ENCODE data around the gene VTI1A. TPM values are rescaled to one million over a fixed set of nuclear protein-coding genes. Genes with fewer than 3 reads are reported as not detected.

The VTI1A gene
- total and polyA plus RNA-seq, 7 donors, result 10.8 to 80.3 (median 36.8) TPM

DNA sequence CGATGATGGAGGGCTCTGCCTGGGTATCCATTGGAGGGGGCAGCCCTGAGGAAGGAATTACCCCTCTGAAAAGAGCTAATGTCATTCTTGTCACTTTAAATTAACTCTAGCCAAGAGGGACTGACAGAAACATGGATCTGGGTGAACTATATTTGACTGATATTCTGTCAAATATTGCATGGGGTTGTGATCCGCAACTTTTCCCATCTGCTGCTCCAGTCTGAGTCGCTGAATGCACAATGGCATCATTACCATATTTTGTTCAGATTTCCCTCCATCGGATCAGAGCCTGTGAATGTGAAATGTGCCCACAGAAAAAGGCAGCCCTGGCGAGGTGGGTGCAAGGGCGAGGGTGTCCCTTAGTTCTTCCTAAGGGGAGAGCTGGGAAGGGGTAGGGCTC is 402.5 kb downstream of the VTI1A start:
- H3K36me3 ChIP-seq, result no peaks in the 10 kb centered on the region
- WGBS, 2 donors, result 97 to 98% methylated on average over 6 of the region's 6 CpGs
- no peaks in the 10 kb centered on the region for H3K4me1 ChIP-seq
- no peak overlapping the region for H3K27ac ChIP-seq
- no peak for DNase-seq
- no peak overlapping the region for H3K4me3 ChIP-seq
- H3K27me3 ChIP-seq, result no peaks in the 10 kb centered on the region
- intact Hi-C loops (cut with DNase I), result no loop called here
- H3K9me3 ChIP-seq, result peaks cover 0 to 13% (median 9%) of the 10 kb centered on the region in 4 donors
- TF ChIP-seq POLR2A (IDR thresholded peaks at IDR 0.05) (no peak), EP300 (IDR thresholded peaks at IDR 0.05) (no peak), POLR2AphosphoS5 (IDR thresholded peaks at IDR 0.05) (no peak), CTCF (IDR thresholded peaks at IDR 0.05) (no peak)

DNA sequence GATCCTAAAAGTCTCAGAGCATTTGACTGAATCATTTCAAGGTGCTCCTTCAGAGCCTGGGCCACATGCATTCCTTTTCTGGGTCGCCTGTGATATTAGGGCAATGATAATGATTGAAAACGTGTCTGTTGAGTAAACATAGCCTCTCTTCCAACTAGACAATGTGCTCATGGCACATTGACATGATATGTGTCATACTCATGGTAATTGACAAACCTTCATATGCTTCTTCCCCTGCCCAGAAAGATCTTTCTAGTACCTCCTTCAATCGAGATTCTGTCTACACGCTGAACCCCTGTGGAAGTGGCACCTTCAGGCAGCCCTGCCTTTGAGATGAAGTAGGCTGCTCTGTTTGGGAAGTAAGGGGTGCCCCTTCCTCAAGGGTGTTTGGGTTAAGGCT is 404.2 kb downstream of the VTI1A start:
- H3K27me3 ChIP-seq, result no peaks in the 10 kb centered on the region
- peaks cover 0 to 13% (median 9%) of the 10 kb centered on the region in 4 donors for H3K9me3 ChIP-seq
- no peak for DNase-seq
- no peaks in the 10 kb centered on the region for H3K36me3 ChIP-seq
- intact Hi-C loops (cut with DNase I), result no loop called here
- H3K27ac ChIP-seq, result no peak overlapping the region
- TF ChIP-seq POLR2A (IDR thresholded peaks at IDR 0.05) (no peak), CTCF (IDR thresholded peaks at IDR 0.05) (no peak)
- 82 to 86% methylated on average over 4 of the region's 4 CpGs for WGBS, 2 donors
- H3K4me1 ChIP-seq, result no peaks in the 10 kb centered on the region
- H3K4me3 ChIP-seq, result no peak overlapping the region

DNA sequence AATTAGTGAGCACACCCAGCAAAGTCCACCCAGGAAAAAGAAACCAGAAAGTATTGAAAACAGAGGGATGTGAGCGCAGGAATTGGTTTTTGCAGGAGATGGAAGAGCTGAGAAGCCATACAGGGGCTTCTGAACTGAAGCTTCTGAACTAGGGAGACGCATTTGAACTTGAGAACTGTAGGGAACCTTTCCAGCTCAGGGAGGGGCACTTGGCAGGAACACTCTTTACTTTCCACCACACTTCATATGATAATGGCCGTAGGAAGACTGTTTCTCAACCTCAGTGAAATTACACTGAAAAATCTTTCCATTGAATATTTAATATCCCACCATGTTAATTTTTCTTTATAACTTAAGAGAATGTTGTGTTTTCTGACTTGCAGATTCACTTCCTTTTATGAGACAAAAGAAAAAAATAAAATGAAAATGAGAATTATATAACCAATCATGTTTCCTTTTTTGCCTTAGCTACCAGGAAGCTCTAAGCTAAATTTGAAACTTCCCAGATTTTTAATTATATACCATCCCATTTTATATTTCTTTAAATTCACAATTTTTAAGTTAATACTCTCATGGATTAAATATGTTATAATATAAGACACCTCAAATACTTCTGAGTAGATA is 404.7 kb downstream of the VTI1A start:
- intact Hi-C loops (cut with DNase I), result no loop called here
- H3K4me3 ChIP-seq, result no peak overlapping the region
- no peak overlapping the region for H3K27ac ChIP-seq
- H3K9me3 ChIP-seq, result peaks cover 0 to 13% (median 9%) of the 10 kb centered on the region in 4 donors
- 45 to 72% methylated on average over 3 of the region's 3 CpGs for WGBS, 2 donors
- H3K36me3 ChIP-seq, result no peaks in the 10 kb centered on the region
- DNase-seq, result no peak
- H3K4me1 ChIP-seq, result no peaks in the 10 kb centered on the region
- TF ChIP-seq POLR2AphosphoS5 (IDR thresholded peaks at IDR 0.05), result no peak
- TF ChIP-seq CTCF (IDR thresholded peaks at IDR 0.05), result no peak
- TF ChIP-seq EP300 (IDR thresholded peaks at IDR 0.05), result no peak
- TF ChIP-seq POLR2A (IDR thresholded peaks at IDR 0.05), result no peak
- no peaks in the 10 kb centered on the region for H3K27me3 ChIP-seq

GRCh38 chr10:112852306-112852705 is 405.3 kb downstream of the VTI1A start:
- whole genome bisulfite sequencing, 2 donors, result 63 to 81% methylated on average over 4 of the region's 4 CpGs
- H3K36me3 ChIP-seq, result no peaks in the 10 kb centered on the region
- no peak for TF ChIP-seq POLR2AphosphoS5 (IDR thresholded peaks at IDR 0.05)
- TF ChIP-seq CTCF (IDR thresholded peaks at IDR 0.05), result no peak
- no peak for TF ChIP-seq EP300 (IDR thresholded peaks at IDR 0.05)
- TF ChIP-seq POLR2A (IDR thresholded peaks at IDR 0.05), result no peak
- H3K27me3 ChIP-seq, result no peaks in the 10 kb centered on the region
- H3K27ac ChIP-seq, result no peak overlapping the region
- no peaks in the 10 kb centered on the region for H3K4me1 ChIP-seq
- intact Hi-C loops (cut with DNase I), result no loop called here
- DNase-seq, result no peak
- no peak overlapping the region for H3K4me3 ChIP-seq
- peaks cover 0 to 10% (median 6%) of the 10 kb centered on the region in 4 donors for H3K9me3 ChIP-seq

DNA sequence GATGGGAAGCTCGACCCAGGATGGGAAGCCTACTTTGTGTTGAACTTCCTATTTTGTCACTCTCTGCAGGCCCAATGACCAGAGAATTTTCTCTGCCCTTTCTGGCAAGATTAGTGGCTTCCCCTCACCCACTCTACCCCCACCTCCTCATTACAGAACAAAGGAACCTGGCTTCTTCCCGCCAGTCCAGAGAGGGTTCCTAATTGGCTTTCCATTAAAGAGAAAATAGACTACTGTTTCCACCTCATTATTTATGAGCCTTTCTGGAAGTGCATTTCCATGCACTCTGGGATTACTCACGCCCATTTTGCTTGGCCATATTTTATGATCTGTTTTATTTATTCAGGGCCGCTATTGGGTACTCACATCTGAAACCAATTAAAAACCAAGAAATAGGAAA is 408.1 kb downstream of the VTI1A start:
- Histone ChIP-seq H3K4me1 (no peaks in the 10 kb centered on the region), H3K9me3 (no peaks in the 10 kb centered on the region), H3K4me3 (no peak overlapping the region), H3K36me3 (no peaks in the 10 kb centered on the region), H3K27ac (no peak overlapping the region), H3K27me3 (no peaks in the 10 kb centered on the region)
- TF ChIP-seq EP300 (IDR thresholded peaks at IDR 0.05), result no peak
- 80 to 87% methylated on average over 4 of the region's 4 CpGs for WGBS, 2 donors
- DNase-seq, result no peak
- intact Hi-C loops (cut with DNase I), result no loop called here

Data from sigmoid colon (tissue), 7 donors.